HepG2 (cell line): ENCODE results near the gene TMEM81. TPM values are rescaled to one million over a fixed set of nuclear protein-coding genes. Genes with fewer than 3 reads are reported as not detected.

Experiments
- DNMT3B ChIP-seq: conservative IDR thresholded peaks from 2 replicates; pipeline ENCODE4 v1.6.1; 2016; ENCODE audit warnings: missing biosample characterization, control low read depth
- ETV5 ChIP-seq: IDR thresholded peaks from 2 replicates; pipeline ENCODE4 v1.6.1; 2018; ENCODE audit warnings: missing biosample characterization, missing genetic modification reagents, inconsistent platforms, borderline replicate concordance
- KLF16 ChIP-seq, 2 experiments: sonication (generic) in 1 of 2; formaldehyde crosslinking in 1 of 2; IDR thresholded peaks; 2 replicates each; pipeline versions ENCODE4 v1.6.1 to v1.8.0; 2016 to 2023; ENCODE audit warnings: missing genetic modification reagents in 2 of 2, missing compliant biosample characterization in 1 of 2
- MAZ ChIP-seq, 2 experiments: sonication (generic) in 1 of 2; formaldehyde crosslinking in 1 of 2; IDR thresholded peaks; 2 replicates each; pipeline versions ENCODE4 v1.5.0 to v1.6.1; 2012 to 2020; ENCODE audit warnings: low read depth in 2 of 2, mild to moderate bottlenecking in 2 of 2, borderline replicate concordance in 1 of 2, improper control_type of control experiment in 1 of 2, low read length in 1 of 2, missing genetic modification reagents in 1 of 2, moderate library complexity in 1 of 2
- MBNL3 ChIP-seq: fragments of 250-450 bp; sonication (Bioruptor Pico); conservative IDR thresholded peaks from 2 replicates; pipeline ENCODE4 v1.8.0; 2022; ENCODE audit warnings: mild to moderate bottlenecking, inconsistent platforms
- SP4 ChIP-seq: sonication (generic); formaldehyde crosslinking; IDR thresholded peaks from 2 replicates; pipeline ENCODE4 v1.8.1; 2023; ENCODE audit warnings: mild to moderate bottlenecking, missing genetic modification reagents
- TBX2 ChIP-seq: sonication (generic); formaldehyde crosslinking; IDR thresholded peaks from 2 replicates; pipeline ENCODE4 v1.5.0; 2020; ENCODE audit warnings: missing genetic modification reagents, mild to moderate bottlenecking, borderline replicate concordance
- TCF12 ChIP-seq, 2 experiments: fragments of 450-650 bp in 1 of 2; sonication (generic) in 1 of 2; formaldehyde crosslinking in 1 of 2; IDR thresholded peaks; 2 replicates each; pipeline versions ENCODE4 v1.6.1 to v1.8.0; 2017 to 2022; ENCODE audit warnings: antibody characterized with exemption in 1 of 2, mild to moderate bottlenecking in 1 of 2, missing genetic modification reagents in 1 of 2, moderate library complexity in 1 of 2
- XRCC5 ChIP-seq: fragments of 200-400 bp; formaldehyde crosslinking; optimal IDR thresholded peaks from 2 replicates; pipeline ENCODE3; 2017; ENCODE audit warnings: mild to moderate bottlenecking, low read length
- ZNF292 ChIP-seq: sonication (generic); formaldehyde crosslinking; IDR thresholded peaks from 2 replicates; pipeline ENCODE4 v1.8.1; 2022; ENCODE audit warnings: mild to moderate bottlenecking, low read depth, missing genetic modification reagents, borderline replicate concordance
- ZNF670 ChIP-seq: sonication (generic); formaldehyde crosslinking; IDR thresholded peaks from 2 replicates; pipeline ENCODE4 v1.8.0; 2022; ENCODE audit warnings: mild to moderate bottlenecking, missing genetic modification reagents, borderline replicate concordance
- ZNF75D ChIP-seq: sonication (generic); formaldehyde crosslinking; IDR thresholded peaks from 2 replicates; pipeline ENCODE4 v1.8.1; 2023; ENCODE audit warnings: missing genetic modification reagents, mild to moderate bottlenecking, borderline replicate concordance
- polyA plus RNA-seq, 8 experiments: library from polyadenylated mRNA; depleted of rRNA in 3 of 8; stranded (reverse) in 7 of 8; unstranded in 1 of 8; fragments of >200 nt; fragmentation: Illumina TruSeq in 4 of 8; extraction: Trizol in 4 of 8; gene quantifications; 2 replicates each; pipeline versions ENCODE4 v1.2.1 to v1.2.3, GENCODE V29; 2011 to 2016; ENCODE audit warnings: low read depth in 4 of 8, missing spikeins in 1 of 8, mixed read lengths in 1 of 8; ENCODE audit not compliant: insufficient read depth in 1 of 8
- total RNA-seq, 5 experiments: library from RNA; depleted of rRNA; stranded (reverse); fragments of >200 nt; fragmentation: Illumina TruSeq; extraction: Trizol; gene quantifications; 2 replicates each; pipeline ENCODE4 v1.2.3, GENCODE V29; 2016; ENCODE audit warnings: low read depth in 1 of 5
- TF ChIP-seq, protein P1 (sequence below): sonication (generic); formaldehyde crosslinking; IDR thresholded peaks from 2 replicates; pipeline ENCODE4 v1.9.0; 2021; ENCODE audit warnings: missing genetic modification reagents, mild to moderate bottlenecking, borderline replicate concordance
- TF ChIP-seq, protein P2 (sequence below): sonication (generic); formaldehyde crosslinking; IDR thresholded peaks from 2 replicates; pipeline ENCODE4 v1.5.1; 2020; ENCODE audit warnings: missing genetic modification reagents, mild to moderate bottlenecking, borderline replicate concordance

Gene TMEM81
- total and polyA plus RNA-seq, 2 of the 13 experiments (the other 11 are each of a cell fraction or from before 2014, with no cell fraction given) = 1.1 TPM

DNA sequence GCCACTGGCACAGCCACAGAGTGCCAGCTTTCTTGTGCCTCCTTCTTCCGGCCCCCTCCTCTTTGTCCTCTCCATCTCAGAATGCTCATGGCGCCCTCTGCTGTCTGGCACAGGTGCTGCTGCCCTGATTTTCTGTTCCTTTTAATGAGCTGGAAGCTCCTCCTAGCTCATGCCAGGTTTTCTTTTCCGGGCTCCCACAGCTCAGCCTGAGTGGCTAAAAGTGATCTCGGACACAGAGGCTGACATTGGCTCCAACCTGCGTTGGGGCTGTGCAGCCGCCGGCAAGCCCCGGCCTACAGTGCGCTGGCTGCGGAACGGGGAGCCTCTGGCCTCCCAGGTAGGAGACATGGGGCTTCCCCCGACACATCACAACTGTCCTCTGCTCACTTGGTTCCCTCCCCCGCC, 22.6 kb downstream of the TMEM81 start (continued):
- TF ChIP-seq ZNF292 (CRISPR knock-in tag) (no peak), MAZ (IDR thresholded peaks at IDR 0.05; ENCODE audit: borderline replicate concordance, low read depth, low read length) (peak; percentile 80; the same call in 1 of the 2 replicates), MAZ (CRISPR knock-in tag; IDR thresholded peaks at IDR 0.05; ENCODE audit: low read depth) (no peak), DNMT3B (CRISPR knock-in tag) (no peak), TCF12 (IDR thresholded peaks at IDR 0.05) (no peak), TCF12 (CRISPR knock-in tag; IDR thresholded peaks at IDR 0.05) (no peak), KLF16 (CRISPR knock-in tag; IDR thresholded peaks at IDR 0.05) (no peak), TBX2 (no peak), ZNF670 (CRISPR knock-in tag) (no peak), ETV5 (CRISPR knock-in tag) (peak; percentile 19; the same call in 1 of the 2 replicates), ZNF75D (no peak), MBNL3 (no peak), SP4 (CRISPR knock-in tag) (no peak), XRCC5 (peak; percentile 54)
- TF ChIP-seq, protein P1, sequence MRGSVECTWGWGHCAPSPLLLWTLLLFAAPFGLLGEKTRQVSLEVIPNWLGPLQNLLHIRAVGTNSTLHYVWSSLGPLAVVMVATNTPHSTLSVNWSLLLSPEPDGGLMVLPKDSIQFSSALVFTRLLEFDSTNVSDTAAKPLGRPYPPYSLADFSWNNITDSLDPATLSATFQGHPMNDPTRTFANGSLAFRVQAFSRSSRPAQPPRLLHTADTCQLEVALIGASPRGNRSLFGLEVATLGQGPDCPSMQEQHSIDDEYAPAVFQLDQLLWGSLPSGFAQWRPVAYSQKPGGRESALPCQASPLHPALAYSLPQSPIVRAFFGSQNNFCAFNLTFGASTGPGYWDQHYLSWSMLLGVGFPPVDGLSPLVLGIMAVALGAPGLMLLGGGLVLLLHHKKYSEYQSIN = no peak
- TF ChIP-seq, protein P2, sequence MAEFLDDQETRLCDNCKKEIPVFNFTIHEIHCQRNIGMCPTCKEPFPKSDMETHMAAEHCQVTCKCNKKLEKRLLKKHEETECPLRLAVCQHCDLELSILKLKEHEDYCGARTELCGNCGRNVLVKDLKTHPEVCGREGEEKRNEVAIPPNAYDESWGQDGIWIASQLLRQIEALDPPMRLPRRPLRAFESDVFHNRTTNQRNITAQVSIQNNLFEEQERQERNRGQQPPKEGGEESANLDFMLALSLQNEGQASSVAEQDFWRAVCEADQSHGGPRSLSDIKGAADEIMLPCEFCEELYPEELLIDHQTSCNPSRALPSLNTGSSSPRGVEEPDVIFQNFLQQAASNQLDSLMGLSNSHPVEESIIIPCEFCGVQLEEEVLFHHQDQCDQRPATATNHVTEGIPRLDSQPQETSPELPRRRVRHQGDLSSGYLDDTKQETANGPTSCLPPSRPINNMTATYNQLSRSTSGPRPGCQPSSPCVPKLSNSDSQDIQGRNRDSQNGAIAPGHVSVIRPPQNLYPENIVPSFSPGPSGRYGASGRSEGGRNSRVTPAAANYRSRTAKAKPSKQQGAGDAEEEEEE (CRISPR knock-in tag) = no peak
